ENCODE measurements around the gene IDH3G. TPM values are rescaled to one million over a fixed set of nuclear protein-coding genes. Genes with fewer than 3 reads are reported as not detected.

The IDH3G gene
- total and polyA plus RNA-seq, 2 of the 8 experiments (the other 6 are each of a cell fraction or from before 2014, with no cell fraction given) = 39.4 to 66.7 TPM

- TF ChIP-seq RNF2 (IDR thresholded peaks at IDR 0.05; ENCODE audit: borderline replicate concordance, low read depth, low read length, missing control alignments, poor library complexity, severe bottlenecking) (no peak), SRF (IDR thresholded peaks at IDR 0.05; ENCODE audit: low read depth, low read length) (no peak), RBBP5 (IDR thresholded peaks at IDR 0.05; ENCODE audit: borderline replicate concordance, low read depth, low read length) (no peak)
These were observed 12.6 kb downstream of the IDH3G start (continued) for GRCh38 chrX:153781428-153782047.

All from H1 (cell line).